HG03064 (cell line): ENCODE measurements around the gene ARIH2.
"Not testable (repeated sequence)": the region's sequence is repeated elsewhere in the genome, so short reads cannot be mapped to it uniquely, and the experiment has no call there.

Experiments used
- ATAC-seq: cut with Tn5 transposase; IDR thresholded peaks from one replicate; pipeline ENCODE4 v1.9.1; 2021; ENCODE audit warnings: low read depth; ENCODE audit not compliant: unreplicated experiment

The ARIH2 gene

GRCh38 chr3:48918388-48919214 lies at the start of gene ARIH2:
Gene ARIH2, plus strand, starts transcription at chr3:48918842. Its CDS starts 8,717 bp downstream, at chr3:48927559.
- peak; percentile 75 for ATAC-seq

- no peak for ATAC-seq
These were observed 41.0 kb upstream of the ARIH2 start for GRCh38 chr3:48877671-48878070.

DNA sequence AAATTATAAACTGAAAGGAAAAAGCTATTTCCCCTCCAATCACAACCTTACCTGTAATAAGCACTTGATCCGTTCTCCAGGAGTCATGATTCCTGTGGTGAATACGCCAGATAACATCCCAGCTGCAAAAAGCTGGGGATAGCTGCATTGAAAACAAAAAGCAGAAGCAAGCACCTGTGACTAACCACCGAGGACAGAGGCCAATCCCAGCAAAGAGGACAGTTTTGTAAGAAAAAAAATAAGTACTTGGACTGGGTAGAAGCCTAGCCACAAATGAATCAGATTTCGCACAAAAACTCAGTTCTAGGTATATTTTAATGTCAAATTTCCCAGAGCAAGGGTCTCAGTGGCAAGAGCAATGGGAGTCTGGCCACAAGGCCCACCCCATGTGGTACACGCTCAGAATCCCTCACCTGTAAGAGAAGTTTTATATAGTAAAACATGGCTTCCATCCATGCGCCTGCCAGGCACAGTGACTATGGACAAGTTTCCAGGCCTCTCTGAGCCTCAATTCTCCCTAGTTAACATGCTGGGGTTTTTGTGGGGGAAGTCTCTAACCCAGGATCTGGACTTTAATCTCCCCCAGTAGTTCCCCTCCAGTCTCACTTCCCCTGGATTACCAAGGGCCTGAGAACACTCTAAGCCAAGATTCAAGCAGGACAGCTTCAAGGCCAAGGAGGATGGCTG lies 39.2 kb upstream of the ARIH2 start:
- no peak for ATAC-seq

DNA sequence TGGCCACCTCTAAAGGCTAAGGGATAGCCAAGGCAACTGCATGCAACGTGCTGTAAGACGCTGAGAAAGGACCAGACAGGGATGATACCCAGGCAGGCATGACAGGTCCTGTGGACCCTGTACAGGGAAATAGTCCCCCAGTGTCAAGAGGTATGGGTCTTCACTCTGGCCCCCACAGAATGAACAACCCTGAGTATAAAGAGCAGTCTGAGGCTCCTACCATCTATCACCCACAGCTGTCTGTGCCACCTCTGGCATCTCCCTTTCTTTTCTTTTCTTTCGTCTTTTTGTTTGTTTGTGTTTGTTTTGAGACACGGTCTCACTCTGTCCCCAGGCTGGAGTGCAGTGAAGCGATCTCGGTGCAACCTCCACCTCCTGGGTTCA lies 38.7 kb upstream of the ARIH2 start:
- ATAC-seq, result no peak

DNA sequence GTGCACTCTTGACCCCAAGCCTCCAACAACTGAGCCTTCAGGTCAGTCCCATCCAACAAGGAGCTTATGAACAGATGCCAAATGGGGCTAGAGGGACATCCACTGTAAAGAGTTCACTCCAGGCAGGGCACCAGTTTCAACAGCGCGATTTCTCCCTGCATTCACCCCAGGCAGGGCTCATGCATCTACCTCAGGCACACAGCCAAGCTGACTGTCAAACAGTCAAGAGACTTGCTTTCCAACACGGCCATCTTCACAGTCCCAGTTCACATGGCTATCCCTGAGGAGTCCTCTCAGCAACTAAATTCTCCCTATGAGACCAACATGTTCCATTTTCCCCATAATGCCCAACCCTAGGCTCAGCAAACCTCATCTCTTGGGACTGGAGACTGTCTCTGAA lies 37.6 kb upstream of the ARIH2 start:
- ATAC-seq, result no peak

- no peak for ATAC-seq
These were observed 37.0 kb upstream of the ARIH2 start for GRCh38 chr3:48881652-48882114.

DNA sequence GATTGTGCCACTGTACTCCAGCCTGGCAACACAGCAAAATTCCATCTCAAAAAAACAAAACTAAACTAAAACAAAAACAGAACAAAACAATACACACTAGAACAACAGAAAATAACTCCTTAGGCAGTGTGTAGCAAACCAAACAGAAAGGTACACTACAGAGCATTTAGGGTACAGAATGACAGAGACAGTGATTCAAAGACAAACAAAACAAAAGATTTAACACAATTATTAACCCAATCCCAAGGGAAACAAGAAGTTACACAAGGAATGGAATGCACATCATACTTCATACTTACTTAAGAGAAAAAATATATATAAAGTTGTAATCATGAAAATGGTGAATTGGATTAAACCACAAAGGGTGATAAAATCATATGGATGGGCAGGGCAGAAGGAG lies 32.9 kb upstream of the ARIH2 start:
- no peak for ATAC-seq

- ATAC-seq, result no peak
These were observed 27.0 kb upstream of the ARIH2 start for GRCh38 chr3:48891606-48892005.

- no peak for ATAC-seq
These were observed 24.1 kb upstream of the ARIH2 start for GRCh38 chr3:48894516-48894915.

DNA sequence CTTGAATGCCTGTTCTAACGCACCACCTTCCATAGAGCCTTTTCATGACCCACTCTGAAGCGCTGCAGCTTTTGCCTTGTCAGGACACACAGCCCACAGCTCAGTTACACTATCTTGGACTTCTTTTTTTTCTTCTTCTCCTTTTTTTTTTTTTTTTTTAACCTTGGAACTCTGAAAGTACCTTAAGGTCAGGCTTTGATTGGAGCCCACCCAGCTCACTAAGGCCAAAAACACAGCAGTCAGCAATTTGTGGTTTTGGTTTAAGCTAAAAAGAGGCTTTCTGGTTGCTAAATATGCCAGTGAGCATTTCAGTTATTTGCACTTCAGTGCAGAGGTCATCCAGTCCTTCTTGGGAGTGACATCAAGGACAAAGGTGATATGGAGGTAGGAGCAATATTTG lies 21.7 kb upstream of the ARIH2 start:
- ATAC-seq, result no peak

DNA sequence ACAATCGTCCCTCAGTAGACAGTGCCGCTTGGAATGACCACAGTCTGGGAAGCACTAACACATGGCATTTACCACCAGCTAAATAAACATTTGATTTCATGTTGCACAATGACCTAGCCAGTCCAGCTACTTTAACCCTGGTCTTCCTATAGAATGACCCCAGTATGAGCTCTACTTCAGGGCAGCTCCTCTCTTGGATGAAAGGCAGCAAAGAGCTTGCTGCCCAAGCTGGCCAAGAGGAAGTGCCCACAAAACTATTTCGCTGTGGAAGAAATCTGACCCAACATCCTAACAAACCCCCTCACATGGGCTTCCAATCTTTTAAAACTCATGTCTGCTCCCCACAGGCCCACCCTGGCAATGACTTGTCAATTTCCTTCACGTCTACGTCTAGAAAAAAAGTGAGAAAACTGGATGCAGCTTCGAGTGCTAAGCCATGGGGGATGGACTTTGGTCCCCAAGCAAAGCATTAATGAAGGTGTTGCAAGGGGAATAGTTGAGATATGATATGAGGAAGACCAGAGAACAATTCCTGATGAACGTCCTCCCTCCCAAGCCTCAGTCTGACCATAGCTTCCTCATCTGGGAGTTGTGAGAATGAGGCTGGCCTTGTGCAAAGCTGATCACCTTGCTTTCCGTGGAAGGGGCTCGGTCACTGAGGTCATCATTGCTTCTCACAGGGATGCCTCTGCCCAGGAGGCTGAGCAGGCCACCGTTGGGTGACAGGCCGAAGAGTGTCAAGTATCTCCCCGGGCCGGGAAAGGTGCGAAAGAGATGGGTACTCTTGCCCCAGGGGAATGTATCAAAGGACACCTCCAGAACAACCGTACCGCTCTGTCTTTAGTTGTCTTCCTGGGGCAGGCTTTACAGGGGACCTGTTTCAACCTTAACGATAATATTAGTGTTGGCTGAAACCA lies 20.9 kb upstream of the ARIH2 start:
- no peak for ATAC-seq

- peak; percentile 85 for ATAC-seq
These were observed 20.0 kb upstream of the ARIH2 start, which contains the start of gene SLC25A20 for GRCh38 chr3:48898383-48899234. Gene SLC25A20, minus strand, starts transcription at chr3:48898882. Its CDS starts 88 bp downstream, at chr3:48898794.

GRCh38 chr3:48899273-48899672 lies 19.4 kb upstream of the ARIH2 start:
- ATAC-seq, result no peak

GRCh38 chr3:48907026-48907425 lies 11.6 kb upstream of the ARIH2 start:
- ATAC-seq, result not testable (repeated sequence)

DNA sequence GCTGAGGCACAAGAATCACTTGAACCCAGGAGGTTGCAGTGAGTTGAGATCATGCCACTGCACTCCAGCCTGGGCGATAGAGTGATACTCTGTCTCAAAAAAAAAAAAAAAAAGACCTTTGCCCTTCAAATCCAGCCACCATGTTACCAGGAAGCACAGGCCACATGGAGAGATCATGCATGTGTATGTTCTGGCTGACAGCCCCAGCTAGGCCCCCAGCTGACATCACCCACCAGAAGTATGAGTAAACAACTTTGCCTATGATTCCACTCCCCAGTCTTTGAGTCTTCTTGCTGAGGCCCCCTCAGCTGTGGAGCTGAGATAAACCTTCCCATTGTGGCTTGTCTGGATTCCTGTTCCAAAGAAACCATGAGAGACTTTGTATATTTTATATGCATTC lies 3.3 kb upstream of the ARIH2 start:
- no peak for ATAC-seq

DNA sequence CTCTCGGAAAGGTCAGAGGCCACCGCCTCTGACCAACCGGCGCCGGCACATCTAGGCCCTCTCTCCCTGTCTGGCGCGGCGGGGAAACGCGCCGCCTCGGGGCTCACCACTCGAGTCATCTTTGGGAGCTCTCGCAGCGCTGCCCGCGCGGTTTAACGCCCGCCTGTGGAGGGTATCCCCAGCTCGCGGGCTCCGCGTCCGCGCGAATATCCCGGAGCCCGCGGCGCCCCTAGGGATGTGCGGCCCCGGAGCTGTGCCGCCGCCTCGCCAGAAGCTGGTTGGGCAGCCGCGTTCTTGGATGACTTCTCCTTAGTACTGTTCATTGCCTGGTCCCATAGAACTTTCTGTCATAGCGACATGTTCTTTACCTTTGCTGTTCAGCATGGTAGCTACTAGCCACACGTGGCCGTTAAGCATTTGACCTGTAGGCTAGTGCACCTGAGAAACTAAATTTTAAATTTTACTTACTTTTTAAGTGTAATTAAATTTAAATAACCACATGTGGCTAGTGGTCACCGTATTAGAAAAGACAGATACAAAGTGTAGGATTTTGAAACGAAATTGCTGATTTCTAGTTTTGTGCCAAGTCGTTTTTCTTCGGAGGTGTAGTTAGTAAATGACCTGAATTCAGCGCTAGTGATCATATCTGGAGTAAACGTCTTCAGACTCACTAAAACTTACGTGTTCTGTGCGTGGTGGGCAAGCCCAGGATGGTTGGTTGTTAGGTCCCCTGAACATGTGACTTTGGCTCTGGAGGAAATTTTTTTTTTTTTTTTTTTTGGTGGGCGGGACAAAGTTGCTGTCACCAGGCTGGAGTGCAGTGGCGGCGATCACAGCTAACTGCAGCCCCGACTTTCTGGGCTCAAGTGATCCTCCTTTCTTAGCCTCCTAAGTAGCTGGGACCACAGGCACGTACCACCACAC lies 835 bp downstream of the ARIH2 start:
- peak; percentile 2 for ATAC-seq

DNA sequence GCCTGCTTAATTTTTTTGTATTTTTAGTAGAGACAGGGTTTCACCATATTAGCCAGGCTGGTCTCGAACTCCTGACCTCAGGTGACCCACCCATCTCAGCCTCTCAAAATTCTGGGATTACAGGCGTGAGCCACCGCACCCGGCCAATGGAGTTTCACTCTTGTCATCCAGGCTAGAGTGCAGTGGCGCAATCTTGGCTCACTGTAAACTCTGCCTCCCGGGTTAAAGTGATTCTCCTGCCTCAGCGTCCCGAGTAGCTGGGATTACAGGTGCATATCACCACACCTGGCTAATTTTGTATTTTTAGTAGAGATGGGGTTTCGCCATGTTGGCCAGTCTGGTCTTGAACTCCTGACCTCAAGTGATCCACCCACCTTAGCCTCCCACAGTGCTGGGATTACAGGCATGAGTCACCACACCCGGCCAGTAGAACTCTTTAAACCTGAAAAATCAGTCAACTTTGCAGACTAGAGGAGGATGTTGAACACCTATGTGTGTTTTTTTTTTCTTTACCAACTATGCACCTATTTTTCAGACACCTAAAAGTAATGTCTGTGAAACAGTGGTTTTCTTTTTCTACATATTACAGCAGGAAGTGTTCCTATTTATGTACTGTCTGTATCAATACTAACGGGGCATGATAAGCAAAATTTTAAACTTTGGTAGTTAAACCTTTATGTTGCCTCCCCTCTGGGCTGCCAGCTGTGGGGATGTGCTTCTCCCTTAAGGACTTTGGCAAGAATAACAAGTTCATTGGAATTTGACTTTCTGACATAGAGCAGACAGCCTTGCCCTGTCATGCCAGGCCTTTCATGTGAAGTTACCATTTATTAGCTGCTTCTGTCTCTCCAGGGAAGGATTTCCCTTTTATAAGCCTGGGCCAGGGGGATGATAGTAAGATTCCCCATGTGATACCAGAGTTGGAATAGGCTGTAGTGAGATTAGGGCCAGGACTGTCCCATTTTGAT lies 8.1 kb downstream of the ARIH2 start:
- ATAC-seq, result no peak

DNA sequence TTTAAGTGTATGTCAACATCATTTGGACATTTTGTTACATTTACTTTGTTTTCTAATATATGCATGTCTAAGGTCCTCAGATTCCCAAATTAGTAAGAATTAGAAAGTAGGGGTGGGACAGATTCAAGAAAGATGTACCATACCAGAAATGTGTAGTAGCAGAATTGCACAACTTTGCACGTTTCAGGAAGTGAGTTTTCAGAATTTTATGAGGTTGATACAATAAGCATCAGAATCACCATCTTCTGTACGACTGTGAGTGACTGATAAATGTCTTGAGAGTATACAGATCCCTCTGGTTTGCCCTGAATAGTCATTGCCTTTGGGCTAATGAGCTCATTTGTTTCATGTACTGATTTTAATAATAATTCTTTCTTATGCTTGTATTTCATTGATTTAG lies 9.3 kb downstream of the ARIH2 start:
- ATAC-seq, result no peak
